Thyroid gland (tissue), 4 donors: ENCODE measurements around the gene SPECC1.
"Not testable (repeated sequence)": the region's sequence is repeated elsewhere in the genome, so short reads cannot be mapped to it uniquely, and the experiment has no call there.

Experiments
- POLR2A ChIP-seq, 2 donors: fragments of 450-650 bp; IDR thresholded peaks; one replicate each; pipeline ENCODE4 v1.6.1; 2017; ENCODE audit warnings: antibody characterized with exemption in 2 of 2, mild to moderate bottlenecking in 2 of 2, moderate library complexity in 1 of 2
- TF ChIP-seq, protein P1 (sequence below), 6 experiments: fragments of 200-600 bp in 3 of 6; fragments of 450-650 bp in 3 of 6; sonication (generic) in 3 of 6; IDR thresholded peaks; one replicate each; pipeline ENCODE4 v1.5.1; 2016 to 2019; ENCODE audit warnings: antibody characterized with exemption in 6 of 6, mild to moderate bottlenecking in 2 of 6, inconsistent platforms in 1 of 6, moderate library complexity in 1 of 6

DNA sequence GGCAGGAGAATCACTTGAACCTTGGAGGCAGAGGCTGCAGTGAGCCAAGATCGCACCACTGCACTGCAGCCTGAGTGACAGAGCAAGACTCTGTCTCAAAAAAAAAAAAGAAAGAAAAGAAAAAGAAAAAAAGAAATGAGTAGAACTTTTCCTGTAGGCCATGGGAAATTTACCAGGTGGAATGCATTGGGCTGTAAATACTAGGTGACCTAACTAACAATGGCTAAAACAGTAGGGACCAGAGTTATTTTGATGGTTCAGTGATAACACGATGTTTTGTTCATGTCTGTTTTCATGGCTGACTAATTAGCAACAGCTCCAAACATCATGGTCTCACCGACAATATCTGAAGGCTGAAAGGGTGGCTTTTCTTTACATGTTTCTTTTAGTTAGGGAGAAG is 318.6 kb downstream of the SPECC1 start:
- TF ChIP-seq, protein P1, sequence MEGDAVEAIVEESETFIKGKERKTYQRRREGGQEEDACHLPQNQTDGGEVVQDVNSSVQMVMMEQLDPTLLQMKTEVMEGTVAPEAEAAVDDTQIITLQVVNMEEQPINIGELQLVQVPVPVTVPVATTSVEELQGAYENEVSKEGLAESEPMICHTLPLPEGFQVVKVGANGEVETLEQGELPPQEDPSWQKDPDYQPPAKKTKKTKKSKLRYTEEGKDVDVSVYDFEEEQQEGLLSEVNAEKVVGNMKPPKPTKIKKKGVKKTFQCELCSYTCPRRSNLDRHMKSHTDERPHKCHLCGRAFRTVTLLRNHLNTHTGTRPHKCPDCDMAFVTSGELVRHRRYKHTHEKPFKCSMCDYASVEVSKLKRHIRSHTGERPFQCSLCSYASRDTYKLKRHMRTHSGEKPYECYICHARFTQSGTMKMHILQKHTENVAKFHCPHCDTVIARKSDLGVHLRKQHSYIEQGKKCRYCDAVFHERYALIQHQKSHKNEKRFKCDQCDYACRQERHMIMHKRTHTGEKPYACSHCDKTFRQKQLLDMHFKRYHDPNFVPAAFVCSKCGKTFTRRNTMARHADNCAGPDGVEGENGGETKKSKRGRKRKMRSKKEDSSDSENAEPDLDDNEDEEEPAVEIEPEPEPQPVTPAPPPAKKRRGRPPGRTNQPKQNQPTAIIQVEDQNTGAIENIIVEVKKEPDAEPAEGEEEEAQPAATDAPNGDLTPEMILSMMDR (IDR thresholded peaks at IDR 0.05): not testable (repeated sequence)
- not testable (repeated sequence) for TF ChIP-seq POLR2A (IDR thresholded peaks at IDR 0.05)
